HG03565 (cell line): ENCODE results near the gene CALN1.
"Not testable (repeated sequence)": the region's sequence is repeated elsewhere in the genome, so short reads cannot be mapped to it uniquely, and the experiment has no call there.

ENCODE experiments used
- ATAC-seq: cut with Tn5 transposase; IDR thresholded peaks from one replicate; pipeline ENCODE4 v1.9.1; 2021; ENCODE audit warnings: mild to moderate bottlenecking, moderate library complexity; ENCODE audit not compliant: unreplicated experiment

The CALN1 gene

DNA sequence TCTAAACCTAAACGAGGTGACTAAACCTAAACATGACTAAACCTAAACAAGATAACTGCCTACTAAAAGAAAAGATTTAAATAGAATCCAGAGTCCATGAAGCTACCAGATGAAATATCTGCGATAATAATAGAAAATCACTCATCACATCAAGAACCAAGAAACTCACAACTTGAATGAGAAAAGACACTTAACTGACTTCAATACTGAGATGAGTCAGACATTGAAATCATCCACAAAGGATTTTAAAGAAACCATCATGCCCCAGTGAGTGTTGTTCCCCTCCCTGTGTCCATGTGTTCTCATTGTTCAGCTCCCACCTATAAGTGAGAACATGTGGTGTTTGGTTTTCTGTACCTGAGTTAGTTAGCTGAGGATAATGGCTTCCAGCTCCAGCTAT is 416.0 kb downstream of the CALN1 start:
- no peak for ATAC-seq

DNA sequence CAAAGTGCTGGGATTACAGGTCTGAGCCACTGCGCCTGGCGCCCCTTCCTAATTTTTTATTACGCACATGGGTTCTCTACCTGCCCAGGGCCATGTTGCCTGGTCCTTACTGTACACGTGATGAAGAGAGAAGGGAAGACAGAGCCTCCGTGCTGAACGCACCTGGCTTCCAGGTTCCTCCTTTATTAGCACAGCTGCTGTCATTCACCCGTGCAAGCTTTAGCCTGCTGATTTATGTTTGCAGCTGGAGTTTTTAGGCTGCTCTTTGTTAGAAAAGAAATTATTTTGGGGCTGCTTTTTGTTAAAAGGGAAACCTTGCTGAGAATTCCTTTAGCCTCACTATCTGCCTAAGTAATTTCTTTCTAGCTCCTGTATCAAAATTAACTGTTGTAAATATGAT is 417.0 kb downstream of the CALN1 start:
- no peak for ATAC-seq

DNA sequence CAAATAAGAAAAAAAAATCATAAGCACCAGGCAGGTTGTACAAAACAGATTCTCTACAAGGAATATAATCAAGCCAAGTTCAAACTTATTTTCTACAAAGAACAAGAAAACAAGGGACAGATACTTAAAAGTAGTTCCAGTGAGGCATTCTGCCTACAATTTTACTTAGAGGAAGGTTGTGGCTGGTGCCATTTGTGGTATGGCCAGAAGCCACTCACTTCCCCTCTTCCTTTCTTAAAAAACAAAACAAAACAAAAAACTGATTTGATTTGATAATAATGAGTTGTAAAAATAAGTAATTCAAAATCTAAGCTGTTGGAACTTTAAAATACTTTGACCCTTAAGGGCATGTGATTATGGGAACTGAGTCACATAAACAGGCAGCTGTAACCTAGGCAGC is 420.6 kb downstream of the CALN1 start:
- ATAC-seq: no peak

DNA sequence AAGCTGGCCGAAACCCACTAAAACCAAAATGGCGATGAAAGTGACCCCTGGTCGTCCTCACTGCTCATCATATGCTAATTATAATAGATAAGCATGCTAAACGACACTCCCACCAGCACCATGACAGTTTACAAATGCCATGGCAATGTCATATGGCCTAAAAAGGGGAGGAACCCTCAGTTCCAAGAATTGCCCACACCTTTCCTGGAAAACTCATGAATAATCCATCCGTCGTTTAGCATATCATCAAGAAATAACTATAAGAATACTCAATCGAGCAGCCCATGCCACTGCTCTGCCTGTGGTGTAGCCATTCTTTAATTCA is 422.0 kb downstream of the CALN1 start:
- ATAC-seq: no peak

DNA sequence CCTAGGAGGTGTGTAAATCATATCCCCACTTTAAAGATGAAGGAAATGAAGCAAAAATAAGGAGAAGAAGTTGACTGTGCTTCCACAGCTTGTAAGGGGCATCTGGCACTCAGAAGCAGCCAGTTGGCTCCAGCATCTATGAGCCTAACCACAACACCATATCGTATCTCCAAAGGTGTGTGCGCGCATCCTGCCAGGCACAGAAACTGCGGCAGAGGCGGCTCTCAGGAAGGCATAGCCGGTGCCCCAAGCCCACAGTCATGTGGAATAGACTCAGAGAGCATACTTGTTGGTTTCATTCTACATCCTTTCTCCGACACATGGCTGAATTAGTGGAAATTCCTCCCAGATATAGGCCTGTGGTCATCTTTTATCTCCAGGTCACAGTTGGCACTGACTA is 423.9 kb downstream of the CALN1 start:
- ATAC-seq: no peak

DNA sequence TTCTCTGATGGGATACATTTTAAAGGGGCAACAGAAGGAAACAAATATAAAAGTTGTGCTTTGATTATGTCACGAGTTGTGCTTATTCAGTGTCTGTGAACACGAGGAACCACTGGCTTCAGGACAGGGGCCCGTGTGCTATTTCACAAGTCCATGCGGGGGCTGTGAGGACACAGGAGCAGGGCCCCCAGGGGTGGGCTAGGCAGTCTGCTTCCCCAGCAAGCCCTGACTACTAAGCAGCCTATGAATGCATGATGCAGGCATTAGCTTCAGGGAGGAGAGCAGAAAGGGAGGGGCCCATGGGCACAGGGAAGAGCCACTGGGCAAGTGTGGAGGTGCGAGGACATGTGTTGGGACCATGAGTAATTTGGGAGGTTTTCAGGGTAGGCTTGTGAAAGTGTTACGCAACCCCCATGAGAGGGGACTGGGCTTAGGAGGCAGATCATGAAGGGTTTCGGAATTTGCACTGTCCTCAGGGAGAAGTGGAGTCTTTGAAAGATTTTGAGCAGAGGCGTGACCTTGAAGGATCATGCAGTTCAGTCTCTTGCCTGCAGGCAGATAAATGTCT is 424.9 kb downstream of the CALN1 start:
- no peak for ATAC-seq

DNA sequence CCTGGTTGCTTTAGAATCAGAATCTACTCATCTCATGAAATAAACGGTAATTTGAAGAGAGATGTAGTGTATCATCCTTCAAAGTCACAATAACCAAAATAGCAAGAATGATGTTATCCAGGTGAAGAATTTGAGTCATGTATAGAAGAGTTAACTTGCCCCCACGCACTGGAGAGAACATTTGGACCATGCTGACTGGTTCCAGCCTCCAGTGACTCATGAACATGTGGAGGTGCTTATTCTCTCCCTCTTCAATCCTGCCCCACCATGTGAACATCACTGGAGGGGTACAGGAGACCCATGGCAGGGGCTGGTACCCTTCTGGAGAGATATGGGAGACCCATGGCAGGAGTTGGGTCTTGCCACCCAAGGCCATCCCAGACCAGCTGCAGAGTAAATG is 427.8 kb downstream of the CALN1 start:
- ATAC-seq: no peak

DNA sequence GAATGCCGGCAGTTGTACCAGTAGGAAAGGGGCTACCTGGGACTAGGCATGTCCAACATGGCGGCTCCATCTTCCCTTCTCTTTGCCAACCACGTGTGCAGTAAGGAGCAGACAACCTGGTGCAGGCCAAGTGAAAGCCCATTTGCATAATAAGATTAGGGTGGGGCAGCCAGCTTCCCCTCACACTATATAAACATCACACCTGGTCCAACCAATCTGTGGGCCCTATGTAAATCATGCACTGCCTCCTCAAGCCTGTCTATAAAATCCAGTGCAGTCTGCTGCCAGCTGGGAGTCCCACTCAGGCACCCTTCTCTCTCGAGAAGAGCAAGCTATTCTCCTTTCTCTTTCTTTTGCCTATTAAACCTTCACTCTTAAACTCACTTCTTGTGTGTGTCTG is 429.3 kb downstream of the CALN1 start:
- ATAC-seq: no peak

DNA sequence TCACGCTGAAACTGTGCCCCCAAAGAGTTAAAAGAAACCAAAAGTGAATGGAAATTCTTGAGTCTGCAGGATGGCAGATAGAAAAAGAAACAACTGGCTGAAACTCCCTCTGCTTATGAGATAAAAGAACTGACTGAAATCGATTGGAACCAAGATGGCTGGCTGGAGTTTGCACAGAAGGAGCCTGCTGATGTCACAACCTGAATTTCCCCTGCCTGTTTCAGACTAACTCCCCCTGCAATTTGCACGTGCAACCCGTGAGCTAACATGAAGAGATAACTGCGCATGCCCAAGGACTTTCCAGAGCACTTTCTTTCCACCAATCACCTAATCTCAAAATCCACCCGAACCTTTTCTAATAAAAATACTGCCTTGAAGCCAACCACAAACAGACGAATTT is 435.5 kb downstream of the CALN1 start:
- no peak for ATAC-seq

DNA sequence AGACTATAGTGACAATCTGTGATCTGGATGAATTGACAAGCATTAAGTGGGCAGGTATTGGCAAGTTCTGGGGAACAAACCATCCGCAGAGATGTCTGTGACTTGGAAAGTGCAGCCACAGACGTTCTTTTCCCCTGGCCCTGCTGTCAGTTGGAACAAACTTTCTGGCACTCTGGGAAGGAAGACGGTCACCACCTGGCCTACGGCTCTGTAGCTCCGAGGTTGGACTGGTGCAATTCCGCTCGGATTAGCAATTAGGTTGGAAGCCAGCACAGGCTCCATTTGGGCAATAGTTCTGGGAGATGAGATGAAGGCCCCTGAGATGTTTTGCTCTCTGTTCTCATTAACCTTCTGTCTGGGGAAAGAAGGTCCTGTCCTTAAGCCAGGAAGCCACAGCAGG is 437.5 kb downstream of the CALN1 start:
- ATAC-seq: no peak

DNA sequence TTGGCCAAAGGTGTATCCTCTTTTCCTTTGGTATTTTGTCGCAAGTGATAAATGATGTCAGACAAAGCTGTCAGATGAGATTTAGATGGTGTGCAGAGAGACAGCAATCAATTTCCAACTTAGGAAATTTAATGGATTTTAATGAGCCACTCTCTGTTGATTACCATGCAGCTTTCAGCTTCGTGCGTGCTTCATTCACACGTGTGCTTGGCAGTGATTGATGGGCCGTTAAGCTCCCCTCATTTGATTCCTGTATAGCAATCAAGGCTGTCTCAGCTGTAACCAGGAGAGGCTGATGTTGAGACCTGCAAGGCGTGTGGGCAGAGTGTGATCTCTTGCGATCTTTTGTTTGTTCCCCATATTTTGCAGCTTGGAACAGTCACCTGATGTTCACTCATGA is 439.6 kb downstream of the CALN1 start:
- ATAC-seq: no peak

DNA sequence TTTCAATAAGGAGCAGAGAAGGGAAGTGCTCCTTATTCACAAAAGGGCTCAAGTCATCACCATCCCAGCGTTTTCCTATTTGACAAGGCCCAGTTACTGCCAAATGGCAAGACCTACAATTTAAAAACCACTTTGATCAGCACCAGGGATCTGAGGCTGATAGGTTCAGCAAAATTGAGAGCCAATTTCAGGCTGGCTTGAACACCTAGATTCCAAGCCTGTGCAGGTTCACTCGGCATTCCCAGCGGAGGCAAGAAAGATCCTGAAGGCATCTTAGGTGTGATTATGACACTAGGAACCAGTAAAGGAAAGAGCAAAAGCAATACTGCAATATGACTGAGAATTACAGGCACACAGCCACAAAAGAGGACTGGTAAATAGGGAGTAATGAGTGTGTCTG is 441.4 kb downstream of the CALN1 start:
- ATAC-seq: no peak

DNA sequence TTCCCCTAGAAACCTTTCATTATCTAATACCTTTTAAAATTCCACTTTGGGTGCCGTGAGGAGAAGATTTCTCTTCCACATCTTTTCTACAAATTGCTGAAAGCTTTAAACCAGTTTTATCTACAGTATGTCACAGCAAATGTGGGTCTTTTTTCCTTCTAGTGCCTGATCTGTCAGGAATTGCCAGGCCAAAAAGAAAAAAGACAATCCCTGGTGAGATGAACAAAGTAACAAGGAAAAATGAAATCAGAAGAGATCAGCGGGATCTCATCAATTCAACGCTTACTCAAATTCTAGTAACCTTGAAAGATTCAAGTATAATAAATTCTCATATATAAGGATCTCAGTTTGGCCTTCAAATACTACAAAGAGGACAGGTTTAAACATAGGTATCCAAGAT is 449.5 kb downstream of the CALN1 start:
- ATAC-seq: no peak

DNA sequence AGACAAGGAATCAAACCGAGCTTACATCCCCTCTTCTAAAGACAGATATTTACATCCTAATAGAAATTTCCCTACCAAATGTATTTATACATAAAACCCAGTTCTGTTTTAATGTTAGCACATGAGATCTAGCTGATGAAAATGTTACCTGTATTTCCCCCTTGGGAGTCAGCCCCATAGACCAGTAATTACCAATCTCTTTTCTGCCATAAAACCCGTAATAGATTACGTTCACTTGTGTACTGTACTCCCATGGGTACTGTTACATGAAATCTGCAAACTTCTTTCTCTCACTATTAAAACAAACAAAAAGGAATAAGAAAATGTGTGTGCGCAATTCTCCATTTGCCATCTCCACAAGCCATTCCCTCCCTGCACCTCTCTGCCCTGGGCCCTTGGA is 450.9 kb downstream of the CALN1 start:
- ATAC-seq: no peak

DNA sequence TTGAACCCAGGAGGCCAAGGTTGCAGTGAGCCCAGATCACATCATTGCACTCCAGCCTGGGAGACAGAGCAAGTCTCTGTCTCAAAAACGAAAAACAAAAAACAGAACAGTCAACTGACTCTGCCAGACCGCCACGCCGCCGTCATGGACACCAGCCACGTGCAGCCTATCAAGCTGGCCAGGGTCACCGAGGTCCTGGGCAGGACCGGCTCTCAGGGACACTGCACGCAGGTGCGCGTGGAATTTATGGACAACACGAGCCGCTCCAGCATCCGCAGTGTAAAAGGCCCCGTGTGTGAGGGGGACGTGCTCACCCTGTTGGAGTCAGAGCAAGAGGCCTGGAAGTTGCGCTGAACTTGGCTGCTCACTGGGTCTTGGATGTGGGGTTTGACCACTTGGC is 470.0 kb downstream of the CALN1 start:
- no peak for ATAC-seq

DNA sequence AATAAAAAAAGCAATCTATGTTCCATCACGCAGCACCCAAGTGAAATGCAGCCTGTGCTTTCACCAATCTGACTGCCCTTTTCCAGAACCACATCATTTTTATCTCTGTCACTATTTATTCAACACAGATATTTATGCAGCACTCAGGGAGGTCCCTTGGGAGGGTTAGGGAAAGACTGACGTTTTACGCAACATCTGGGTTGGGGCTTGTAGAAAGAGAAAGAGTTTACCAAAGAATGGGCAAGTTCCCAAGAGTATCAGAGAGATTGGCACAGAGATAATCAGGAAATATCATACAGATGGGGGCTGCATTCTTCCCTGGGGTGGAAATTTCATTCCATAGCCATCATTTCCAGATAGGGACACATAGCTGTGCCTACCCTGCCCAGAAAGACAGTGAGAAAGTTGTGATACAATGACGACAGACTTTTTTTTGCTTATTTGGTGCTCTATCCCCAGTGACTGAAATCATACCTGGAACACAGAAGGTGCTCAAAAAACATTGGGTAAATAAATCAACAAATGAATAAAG is 474.2 kb downstream of the CALN1 start:
- no peak for ATAC-seq

DNA sequence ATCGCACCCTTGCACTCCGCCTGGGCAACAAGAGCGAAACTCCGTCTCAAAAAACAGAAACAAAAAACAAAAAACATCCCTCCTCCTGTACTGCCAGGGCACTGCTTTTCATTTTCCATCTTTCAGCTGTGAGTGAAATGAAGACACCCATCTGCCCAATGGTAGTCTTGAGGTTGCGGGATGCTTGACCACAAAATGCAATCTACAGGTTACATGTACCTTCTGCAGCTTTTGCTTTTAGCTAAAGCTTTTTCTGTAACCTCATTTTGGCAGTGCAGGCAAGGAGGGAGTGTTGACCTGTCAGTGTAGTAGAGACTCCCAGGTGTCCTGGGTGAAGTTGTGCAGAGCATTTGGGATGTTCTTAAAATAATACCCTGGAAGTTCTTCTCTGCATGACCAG is 476.5 kb downstream of the CALN1 start:
- no peak for ATAC-seq

DNA sequence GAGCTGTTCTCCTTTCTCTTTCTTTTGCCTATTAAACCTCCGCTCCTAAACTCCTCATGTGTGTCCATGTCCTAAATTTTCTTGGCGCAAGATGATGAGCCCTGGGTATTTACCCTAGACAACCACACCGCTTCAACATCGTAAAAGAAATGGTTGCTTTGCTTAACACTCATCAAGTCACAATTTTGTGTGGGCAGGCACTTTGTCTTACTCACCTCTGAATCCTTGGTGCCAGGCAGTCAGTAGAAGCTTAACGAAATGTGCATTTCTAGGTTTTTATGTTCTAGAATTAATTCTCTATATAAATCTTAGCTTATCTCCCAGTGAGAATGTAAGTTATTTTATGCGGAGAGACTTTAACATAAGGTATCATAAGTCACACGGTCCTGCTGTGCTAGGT is 478.7 kb downstream of the CALN1 start:
- ATAC-seq: no peak

DNA sequence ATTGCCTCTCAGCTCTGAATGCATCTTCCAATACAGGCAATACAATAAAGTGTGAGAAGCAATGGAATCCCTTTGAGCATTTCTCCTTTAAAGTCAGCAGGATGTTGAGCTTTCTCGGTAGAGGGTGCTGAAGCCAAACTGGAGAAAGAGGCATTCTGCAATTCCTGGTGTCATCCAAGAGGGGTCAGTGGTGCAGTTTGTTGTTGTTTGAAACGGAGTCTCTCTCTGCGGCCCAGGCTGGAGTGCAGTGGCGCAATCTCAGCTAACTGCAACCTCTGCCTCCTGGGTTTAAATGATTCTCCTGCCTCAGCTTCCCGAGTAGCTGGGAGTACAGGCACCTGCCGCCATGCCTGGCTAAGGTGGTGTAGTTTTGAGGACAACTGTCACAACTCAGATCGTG is 486.5 kb downstream of the CALN1 start:
- no peak for ATAC-seq

DNA sequence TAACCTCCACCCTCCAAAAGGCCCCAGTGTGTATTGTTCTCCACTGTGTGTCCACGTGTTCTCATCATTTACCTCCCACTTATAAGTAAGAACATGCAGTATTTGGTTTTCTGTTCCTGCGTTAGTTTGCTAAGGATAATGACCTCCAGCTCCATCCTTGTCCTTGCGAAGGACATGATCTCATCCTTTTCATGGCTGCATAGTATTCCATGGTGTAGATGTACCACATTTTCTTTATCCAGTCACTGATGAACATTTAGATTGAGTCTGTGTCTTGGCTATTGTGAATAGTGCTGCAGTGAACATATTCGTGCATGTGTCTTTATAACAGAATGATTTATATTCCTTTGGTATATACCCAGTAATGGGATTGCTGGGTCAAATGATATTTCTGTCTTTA is 497.9 kb downstream of the CALN1 start:
- ATAC-seq: not testable (repeated sequence)

DNA sequence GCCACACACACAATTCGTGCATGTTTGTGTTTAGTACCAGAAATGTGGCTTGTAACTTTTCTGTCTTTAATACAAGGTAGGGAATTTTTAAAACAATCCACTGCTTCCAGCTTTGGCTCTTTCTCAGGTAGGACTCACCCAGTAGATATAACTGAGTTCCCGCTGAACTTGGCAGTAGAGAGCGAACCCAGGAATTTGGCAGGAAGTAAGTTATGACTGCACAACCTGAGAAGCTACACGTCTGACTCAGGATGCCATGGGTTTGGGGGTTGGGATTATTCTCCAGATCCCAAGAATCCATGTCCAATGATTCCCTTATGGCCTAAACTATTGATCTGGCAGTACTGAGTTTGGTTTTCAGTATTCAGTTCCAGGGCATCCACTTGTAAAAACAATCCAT is 499.7 kb downstream of the CALN1 start:
- no peak for ATAC-seq

DNA sequence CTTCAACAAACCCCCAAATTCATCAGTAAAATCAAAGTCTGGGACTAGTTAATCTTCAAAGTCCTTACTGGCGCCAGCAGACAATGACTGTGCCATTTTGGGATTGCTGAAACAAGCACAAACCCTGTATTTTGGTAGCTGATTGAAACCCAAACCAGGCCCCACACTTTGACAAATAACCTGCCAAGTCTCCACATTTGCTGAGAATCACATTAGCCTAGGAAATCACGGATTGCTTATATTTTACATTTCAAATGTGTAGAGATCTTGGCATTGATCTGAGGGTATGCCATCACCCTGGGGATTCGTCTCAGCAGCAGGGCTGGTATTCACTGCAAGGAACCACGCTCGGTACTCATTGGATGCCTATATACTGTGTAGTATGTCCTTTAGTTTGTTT is 501.1 kb downstream of the CALN1 start:
- ATAC-seq: no peak

DNA sequence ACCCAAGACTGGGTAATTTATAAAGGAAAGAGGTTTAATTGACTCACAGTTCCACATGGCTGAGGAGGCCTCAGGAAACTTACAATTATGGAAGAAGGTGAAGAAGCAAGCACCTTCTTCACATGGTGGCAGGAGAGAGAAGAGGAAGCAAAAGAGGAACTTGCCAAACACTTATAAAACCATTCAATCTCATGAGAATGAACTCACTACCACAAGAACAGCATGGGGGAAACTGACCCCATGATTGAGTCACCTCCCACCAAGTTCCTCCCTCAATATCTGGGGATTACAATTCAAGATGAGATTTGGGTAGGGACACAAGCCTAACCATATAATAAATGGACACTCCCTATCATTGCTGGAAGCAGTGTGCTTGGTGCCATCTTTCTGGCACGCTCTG is 506.3 kb downstream of the CALN1 start:
- no peak for ATAC-seq

DNA sequence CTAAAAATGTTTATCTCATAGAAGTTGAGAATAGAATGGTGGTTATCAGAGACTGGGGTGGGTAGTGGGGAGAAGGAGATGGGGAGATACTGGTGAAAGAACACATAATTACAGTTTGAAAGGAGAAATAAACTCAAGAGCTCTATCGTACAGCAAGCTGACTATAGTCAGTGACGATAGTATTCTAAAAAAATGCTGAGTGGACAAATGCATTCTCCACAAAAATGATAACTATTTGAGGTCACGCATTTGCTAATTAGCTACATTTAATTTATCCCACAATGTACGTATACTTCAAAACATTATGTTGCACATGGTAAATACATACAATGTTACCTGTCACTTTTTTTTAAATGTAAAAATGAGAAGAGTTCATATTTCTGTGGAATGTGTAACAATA is 507.7 kb downstream of the CALN1 start:
- ATAC-seq: no peak
